HepG2 (cell line): ENCODE results near the gene DSC2. TPM values are rescaled to one million over a fixed set of nuclear protein-coding genes. Genes with fewer than 3 reads are reported as not detected.

Experiments used
- ATAC-seq: fragments of 200-7000 bp; cut with Tn5 transposase; 3 replicates; pipeline ENCODE4 v1.9.1; 2020; ENCODE audit warnings: mild to moderate bottlenecking, moderate library complexity
- BruUV-seq: library from RNA; stranded (reverse); fragments of 400-500 nt; replicated peaks from 2 replicates; lab custom pipeline; 2021; lab: Mats Ljungman, UMichigan
- CTCF ChIA-PET: fragments of 300-600 bp; formaldehyde crosslinking; extraction: SDS; loops from one replicate; lab custom pipeline; 2021; ENCODE audit warnings: low total read pairs, inconsistent platforms, low intra/inter-chr PET ratio; lab: Yijun Ruan, JAX
- POLR2A ChIA-PET: fragments of 350-600 bp; sonication (Branson Sonifier 250); formaldehyde crosslinking; loops from one replicate; lab custom pipeline; 2020; ENCODE audit warnings: antibody characterized with exemption, inconsistent platforms; lab: Yijun Ruan, JAX
- DNase-seq: peaks from one replicate; pipeline ENCODE4 v3.0.0-alpha.2; 2015; ENCODE audit warnings: low spot score
- FAIRE-seq: peaks from 3 replicates; lab custom pipeline; 2011; peaks lifted over from hg19 to GRCh38; lab: Jason Lieb, UNC
- H2AFZ ChIP-seq: one replicate; pipeline ENCODE4 v1.6.1; 2011; ENCODE audit warnings: low read length, inconsistent platforms
- H3K27ac ChIP-seq: fragments of 300-600 bp; 3 replicates; pipeline ENCODE4 v1.8.0; 2011; ENCODE audit warnings: mixed run types, mild to moderate bottlenecking, mixed read lengths, low read length, inconsistent platforms; ENCODE audit not compliant: insufficient read depth; ENCODE audit errors: extremely low read length
- H3K27me3 ChIP-seq, 2 experiments: fragments of 200-600 bp in 1 of 2; 2 replicates in 1 of 2; 3 replicates in 1 of 2; pipeline versions ENCODE4 v1.6.0 to v1.8.0; 2011; ENCODE audit warnings: low read length in 2 of 2, mild to moderate bottlenecking in 2 of 2, moderate library complexity in 2 of 2, inconsistent platforms in 1 of 2; ENCODE audit not compliant: insufficient read depth in 2 of 2, control insufficient read depth in 1 of 2
- H3K36me3 ChIP-seq, 2 experiments: fragments of 200-600 bp in 1 of 2; replicated peaks in 1 of 2; 2 replicates in 1 of 2; 3 replicates in 1 of 2; pipeline versions ENCODE4 v1.5.1 to v1.8.0; 2011; ENCODE audit warnings: low read length in 2 of 2, inconsistent platforms in 1 of 2; ENCODE audit not compliant: insufficient read depth in 2 of 2, control insufficient read depth in 1 of 2
- H3K4me1 ChIP-seq: 2 replicates; pipeline ENCODE4 v1.5.1; 2012; ENCODE audit warnings: low read length, inconsistent platforms; ENCODE audit not compliant: insufficient read depth
- H3K4me2 ChIP-seq: 2 replicates; pipeline ENCODE4 v1.6.0; 2011; ENCODE audit warnings: low read depth, low read length, inconsistent platforms
- H3K4me3 ChIP-seq, 3 experiments: fragments of 200-600 bp in 1 of 3; sonication (generic), shearing (Covaris generic) in 1 of 3; replicated peaks in 1 of 3; 2 replicates each; pipeline ENCODE4 v1.5.1; 2011 to 2016; ENCODE audit warnings: low read length in 3 of 3, inconsistent platforms in 2 of 3, low read depth in 2 of 3, mild to moderate bottlenecking in 2 of 3, control low read depth in 1 of 3, mixed read lengths in 1 of 3; ENCODE audit not compliant: insufficient read depth in 1 of 3
- H3K79me2 ChIP-seq: one replicate; pipeline ENCODE4 v1.6.1; 2011; ENCODE audit warnings: low read length, inconsistent platforms; ENCODE audit not compliant: insufficient read depth
- H3K9ac ChIP-seq: 2 replicates; pipeline ENCODE4 v1.6.0; 2011; ENCODE audit warnings: mild to moderate bottlenecking, low read depth, low read length, inconsistent platforms; ENCODE audit not compliant: insufficient read depth
- H3K9me3 ChIP-seq: 2 replicates; pipeline ENCODE4 v1.5.1; 2012; ENCODE audit warnings: mild to moderate bottlenecking, low read length
- H4K20me1 ChIP-seq: 2 replicates; pipeline ENCODE4 v1.6.0; 2011; ENCODE audit warnings: inconsistent platforms, mild to moderate bottlenecking, low read length, moderate library complexity; ENCODE audit not compliant: insufficient read depth
- ATF5 ChIP-seq: sonication (generic); formaldehyde crosslinking; IDR thresholded peaks from 2 replicates; pipeline ENCODE4 v1.4.0; 2020; ENCODE audit warnings: mild to moderate bottlenecking, low read depth, missing genetic modification reagents
- DMAP1 ChIP-seq: IDR thresholded peaks from 2 replicates; pipeline ENCODE4 v1.6.1; 2016
- E2F1 ChIP-seq: sonication (generic); formaldehyde crosslinking; IDR thresholded peaks from 2 replicates; pipeline ENCODE4 v1.5.0; 2020; ENCODE audit warnings: missing genetic modification reagents
- ELF3 ChIP-seq: IDR thresholded peaks from 2 replicates; pipeline ENCODE4 v1.6.1; 2016; ENCODE audit warnings: missing genetic modification reagents, missing compliant biosample characterization
- FOXK1 ChIP-seq: sonication (generic); formaldehyde crosslinking; IDR thresholded peaks from 2 replicates; pipeline ENCODE4 v1.4.0; 2020; ENCODE audit warnings: low read depth, missing genetic modification reagents, borderline replicate concordance
- JUNB ChIP-seq: sonication (generic); formaldehyde crosslinking; IDR thresholded peaks from 2 replicates; pipeline ENCODE4 v1.8.0; 2022; ENCODE audit warnings: missing genetic modification reagents, mild to moderate bottlenecking, borderline replicate concordance
- REST ChIP-seq, 2 experiments: IDR thresholded peaks; 2 replicates each; pipeline ENCODE4 v1.6.1; 2011 to 2012; ENCODE audit warnings: low read length in 2 of 2, borderline replicate concordance in 1 of 2, low read depth in 1 of 2, mild to moderate bottlenecking in 1 of 2, moderate library complexity in 1 of 2
- SKI ChIP-seq: fragments of 450-650 bp; IDR thresholded peaks from one replicate; pipeline ENCODE4 v1.6.1; 2018; ENCODE audit warnings: mild to moderate bottlenecking; ENCODE audit not compliant: partially characterized antibody
- ZBTB38 ChIP-seq: sonication (generic); formaldehyde crosslinking; IDR thresholded peaks from 2 replicates; pipeline ENCODE4 v1.5.1; 2020; ENCODE audit warnings: mild to moderate bottlenecking, missing genetic modification reagents
- ZBTB44 ChIP-seq: sonication (generic); formaldehyde crosslinking; IDR thresholded peaks from 2 replicates; pipeline ENCODE4 v1.4.0; 2020; ENCODE audit warnings: missing genetic modification reagents
- ZFX ChIP-seq: sonication (generic); formaldehyde crosslinking; IDR thresholded peaks from 2 replicates; pipeline ENCODE4 v1.4.0; 2020; ENCODE audit warnings: mild to moderate bottlenecking, low read depth, missing genetic modification reagents, moderate library complexity
- ZNF33B ChIP-seq: sonication (generic); formaldehyde crosslinking; IDR thresholded peaks from 2 replicates; pipeline ENCODE4 v1.5.1; 2020; ENCODE audit warnings: mild to moderate bottlenecking, missing genetic modification reagents
- ZNF777 ChIP-seq: sonication (generic); formaldehyde crosslinking; IDR thresholded peaks from 2 replicates; pipeline ENCODE4 v1.4.0; 2020; ENCODE audit warnings: missing genetic modification reagents
- WGBS: methylation state at CpG from one replicate; pipeline ENCODE4 v1.1.6; 2017; ENCODE audit warnings: low lambda C conversion rate; 5-methylcytosine and 5-hydroxymethylcytosine counted together
- in situ Hi-C: cut with HindIII; loops from 2 replicates; pipeline ENCODE4 v1.10.0; 2017; ENCODE audit warnings: low pct_unique_long_range_greater_than_20kb; ENCODE audit not compliant: extremely low pct_ligation_motif_present
- intact Hi-C: fragments of 100-400 bp; cut with micrococcal nuclease; formaldehyde crosslinking; loops from one replicate; pipeline ENCODE4 v1.10.0; 2022; ENCODE audit not compliant: unreplicated experiment
- polyA plus RNA-seq, 8 experiments: library from polyadenylated mRNA; depleted of rRNA in 3 of 8; stranded (reverse) in 7 of 8; unstranded in 1 of 8; fragments of >200 nt; fragmentation: Illumina TruSeq in 4 of 8; extraction: Trizol in 4 of 8; gene quantifications; 2 replicates each; pipeline versions ENCODE4 v1.2.1 to v1.2.3, GENCODE V29; 2011 to 2016; ENCODE audit warnings: low read depth in 4 of 8, missing spikeins in 1 of 8, mixed read lengths in 1 of 8; ENCODE audit not compliant: insufficient read depth in 1 of 8
- total RNA-seq, 5 experiments: library from RNA; depleted of rRNA; stranded (reverse); fragments of >200 nt; fragmentation: Illumina TruSeq; extraction: Trizol; gene quantifications; 2 replicates each; pipeline ENCODE4 v1.2.3, GENCODE V29; 2016; ENCODE audit warnings: low read depth in 1 of 5

The DSC2 gene
- total and polyA plus RNA-seq, 2 of the 13 experiments (the other 11 are each of a cell fraction or from before 2014, with no cell fraction given): 7.2 to 24.9 TPM

- ATAC-seq: peak; percentile 89
- Histone ChIP-seq H2AFZ (no peak overlapping the region), H3K36me3 (no peaks in the 10 kb centered on the region), H3K4me2 (peak overlapping the region; percentile 76), H3K9me3 (no peaks in the 10 kb centered on the region), H3K27ac (peak overlapping the region; percentile 97), H4K20me1 (no peaks in the 10 kb centered on the region), H3K9ac (peak overlapping the region; percentile 90), H3K79me2 (peaks cover 42% of the 10 kb centered on the region), H3K4me1 (peaks cover 31% of the 10 kb centered on the region), H3K27me3 (no peaks in the 10 kb centered on the region; a peak in 1 of 5 replicates), H3K4me3 (peak overlapping the region; percentile 79 to 90 (median 90))
- ChIA-PET POLR2A (interaction anchor here (0.6 to 4.9 kb wide), 10 partner anchors 50 to 491 kb away, joined by 3 to 50 read pairs (median 4); partner anchors contain the start of gene TTR), CTCF (interaction anchor here (1.1 kb wide), 1 partner anchor 140 kb away, joined by 3 read pairs; no protein-coding TSS in a partner anchor)
- in situ Hi-C loops (loop anchor here (5.0 kb wide), 1 partner anchor 141 kb away; no protein-coding TSS in a partner anchor), intact Hi-C loops (loop anchor here (1.0 to 10.0 kb wide), 6 partner anchors 57 to 411 kb away; partner anchors contain the start of genes DSC3 and DSG2)
- DNase-seq: peak; percentile 37
- FAIRE-seq: peak; percentile 26
- under 1% methylated on average over 33 of the region's 72 CpGs for WGBS
- BruUV-seq: no TSS peak
- peak; percentile 62 for TF ChIP-seq ZFX (CRISPR knock-in tag)
- no peak; the same call in 1 of the 2 replicates for TF ChIP-seq DMAP1 (CRISPR knock-in tag)
- TF ChIP-seq ZBTB38 (CRISPR knock-in tag): 0 out of 2 replicates have a peak, but pooled peaks have one; percentile 16
- TF ChIP-seq ATF5: 0 out of 2 replicates have a peak, but pooled peaks have one; percentile 41
- TF ChIP-seq ZNF33B: no peak
- TF ChIP-seq REST (IDR thresholded peaks at IDR 0.05; ENCODE audit: borderline replicate concordance in 1 of 2, low read depth in 1 of 2, low read length in 2 of 2): peak in 1 of 2 experiments; percentile 52; a peak in 1 of 4 replicates
- TF ChIP-seq ZBTB44: no peak
- TF ChIP-seq E2F1 (CRISPR knock-in tag): no peak
- peak; percentile 44 for TF ChIP-seq SKI
- peak; percentile 43 for TF ChIP-seq ZNF777 (CRISPR knock-in tag)
- TF ChIP-seq FOXK1 (CRISPR knock-in tag): 0 out of 2 replicates have a peak, but pooled peaks have one; percentile 11
- no peak for TF ChIP-seq JUNB (CRISPR knock-in tag)
- peak; percentile 22; the same call in 1 of the 2 replicates for TF ChIP-seq ELF3 (CRISPR knock-in tag)
Measured at GRCh38 chr18:31101183-31102024, 817 bp downstream of the DSC2 start.
